Urinary bladder (tissue), 4 donors: ENCODE results near the gene LRIG2. TPM values are rescaled to one million over a fixed set of nuclear protein-coding genes. Genes with fewer than 3 reads are reported as not detected.
"Not testable (repeated sequence)": the region's sequence is repeated elsewhere in the genome, so short reads cannot be mapped to it uniquely, and the experiment has no call there.

Experiments used
- DNase-seq: peaks from one replicate; pipeline ENCODE4 v3.0.0-alpha.2; 2015; ENCODE audit errors: extremely low spot score
- H3K27ac ChIP-seq: one replicate; pipeline ENCODE4 v1.5.1; 2013; ENCODE audit warnings: low read depth, mild to moderate bottlenecking, moderate library complexity
- H3K36me3 ChIP-seq: one replicate; pipeline ENCODE4 v1.6.1; 2013; ENCODE audit warnings: mild to moderate bottlenecking, moderate library complexity; ENCODE audit not compliant: insufficient read depth
- H3K4me1 ChIP-seq: one replicate; pipeline ENCODE4 v1.6.1; 2013; ENCODE audit warnings: mild to moderate bottlenecking, moderate library complexity; ENCODE audit not compliant: insufficient read depth
- H3K4me3 ChIP-seq: one replicate; pipeline ENCODE4 v1.5.1; 2013; ENCODE audit warnings: low read depth, low read length
- WGBS: extraction: QIAGEN DNeasy Blood & Tissue Kit; methylation state at CpG from one replicate; pipeline ENCODE4 v1.1.7; 2013; 5-methylcytosine and 5-hydroxymethylcytosine counted together
- polyA plus RNA-seq: library from polyadenylated mRNA; stranded (reverse); fragments of 200-250 nt; gene quantifications from one replicate; pipeline ENCODE4 v1.2.3, GENCODE V29; 2013
- total RNA-seq: library from RNA; depleted of rRNA; stranded (reverse); fragments of >200 nt; gene quantifications from one replicate; pipeline ENCODE4 v1.2.3, GENCODE V29; 2014
- donor health status: healthy with polysubstance abuse.
- donor health status: healthy.

The LRIG2 gene
- total and polyA plus RNA-seq, 2 donors = 4.5 to 49.7 TPM

GRCh38 chr1:113142791-113143190 lies 69.8 kb downstream of the LRIG2 start:
- Histone ChIP-seq H3K36me3 (no peaks in the 10 kb centered on the region), H3K4me3 (no peak overlapping the region), H3K4me1 (no peaks in the 10 kb centered on the region), H3K27ac (no peak overlapping the region)
- 27% methylated on average over 1 of the region's 1 CpG for WGBS
- no peak for DNase-seq

GRCh38 chr1:113146242-113147072 lies 73.5 kb downstream of the LRIG2 start:
- 88% methylated on average over 7 of the region's 7 CpGs for WGBS
- Histone ChIP-seq H3K4me1 (no peaks in the 10 kb centered on the region), H3K27ac (no peak overlapping the region), H3K4me3 (no peak overlapping the region), H3K36me3 (no peaks in the 10 kb centered on the region)
- no peak for DNase-seq

- no peak for DNase-seq
- Histone ChIP-seq H3K4me3 (no peak overlapping the region), H3K36me3 (no peaks in the 10 kb centered on the region), H3K27ac (no peak overlapping the region), H3K4me1 (no peaks in the 10 kb centered on the region)
- WGBS = 59% methylated on average over 3 of the region's 3 CpGs
Observed at GRCh38 chr1:113147073-113147625, 74.2 kb downstream of the LRIG2 start.

GRCh38 chr1:113147826-113148225 lies 74.8 kb downstream of the LRIG2 start:
- H3K36me3 ChIP-seq = no peaks in the 10 kb centered on the region
- 72% methylated on average over 4 of the region's 4 CpGs for WGBS
- H3K4me3 ChIP-seq = no peak overlapping the region
- no peak overlapping the region for H3K27ac ChIP-seq
- H3K4me1 ChIP-seq = no peaks in the 10 kb centered on the region
- no peak for DNase-seq

- DNase-seq, H3K4me3 ChIP-seq, H3K4me1 ChIP-seq, H3K27ac ChIP-seq, H3K36me3 ChIP-seq: not testable (repeated sequence)
- WGBS = 93% methylated on average over 4 of the region's 4 CpGs
Observed at GRCh38 chr1:113150494-113150893, 77.5 kb downstream of the LRIG2 start.

GRCh38 chr1:113153116-113153803 lies 80.3 kb downstream of the LRIG2 start:
- no peaks in the 10 kb centered on the region for H3K36me3 ChIP-seq
- H3K4me3 ChIP-seq = no peak overlapping the region
- WGBS = 76% methylated on average over 5 of the region's 5 CpGs
- H3K4me1 ChIP-seq = no peaks in the 10 kb centered on the region
- no peak for DNase-seq
- H3K27ac ChIP-seq = no peak overlapping the region

GRCh38 chr1:113156368-113156767 lies 83.4 kb downstream of the LRIG2 start:
- DNase-seq = no peak
- Histone ChIP-seq H3K4me3 (no peak overlapping the region), H3K36me3 (no peaks in the 10 kb centered on the region), H3K27ac (no peak overlapping the region), H3K4me1 (no peaks in the 10 kb centered on the region)
- WGBS = 95% methylated on average over 1 of the region's 1 CpG

- not testable (repeated sequence) for DNase-seq, H3K4me3 ChIP-seq, H3K4me1 ChIP-seq, H3K36me3 ChIP-seq, H3K27ac ChIP-seq
- 74% methylated on average over 6 of the region's 6 CpGs for WGBS
Observed at GRCh38 chr1:113158743-113159142, 85.7 kb downstream of the LRIG2 start.

- Histone ChIP-seq H3K4me1 (no peaks in the 10 kb centered on the region), H3K4me3 (no peak overlapping the region), H3K27ac (no peak overlapping the region), H3K36me3 (no peaks in the 10 kb centered on the region)
- no peak for DNase-seq
- 88% methylated on average over 5 of the region's 5 CpGs for WGBS
Observed at GRCh38 chr1:113166473-113166872, 93.5 kb downstream of the LRIG2 start.

GRCh38 chr1:113168946-113169345 lies 95.9 kb downstream of the LRIG2 start:
- no peak overlapping the region for H3K27ac ChIP-seq
- DNase-seq = no peak
- H3K4me1 ChIP-seq = no peaks in the 10 kb centered on the region
- no peaks in the 10 kb centered on the region for H3K36me3 ChIP-seq
- H3K4me3 ChIP-seq = no peak overlapping the region
- WGBS = 72% methylated on average over 10 of the region's 10 CpGs

GRCh38 chr1:113169591-113169990 lies 96.6 kb downstream of the LRIG2 start:
- no peak overlapping the region for H3K27ac ChIP-seq
- 88% methylated on average over 5 of the region's 5 CpGs for WGBS
- DNase-seq = no peak
- no peaks in the 10 kb centered on the region for H3K36me3 ChIP-seq
- H3K4me3 ChIP-seq = no peak overlapping the region
- H3K4me1 ChIP-seq = no peaks in the 10 kb centered on the region

GRCh38 chr1:113170519-113170918 lies 97.5 kb downstream of the LRIG2 start:
- DNase-seq = no peak
- H3K36me3 ChIP-seq = no peaks in the 10 kb centered on the region
- 83% methylated on average over 4 of the region's 4 CpGs for WGBS
- no peak overlapping the region for H3K4me3 ChIP-seq
- H3K4me1 ChIP-seq = no peaks in the 10 kb centered on the region
- H3K27ac ChIP-seq = no peak overlapping the region

- H3K4me1 ChIP-seq = no peaks in the 10 kb centered on the region
- no peaks in the 10 kb centered on the region for H3K36me3 ChIP-seq
- no peak overlapping the region for H3K4me3 ChIP-seq
- no peak overlapping the region for H3K27ac ChIP-seq
- 91% methylated on average over 3 of the region's 3 CpGs for WGBS
- no peak for DNase-seq
Observed at GRCh38 chr1:113178106-113178505, 105.1 kb downstream of the LRIG2 start.

- no peak for DNase-seq
- Histone ChIP-seq H3K36me3 (no peaks in the 10 kb centered on the region), H3K4me3 (no peak overlapping the region), H3K4me1 (no peaks in the 10 kb centered on the region), H3K27ac (no peak overlapping the region)
- 81% methylated on average over 3 of the region's 3 CpGs for WGBS
Observed at GRCh38 chr1:113178522-113178921, 105.5 kb downstream of the LRIG2 start.
